Fibroblast of lung (primary cell): Measurements from ENCODE around the gene CUL3. TPM values are rescaled to one million over a fixed set of nuclear protein-coding genes. Genes with fewer than 3 reads are reported as not detected.

Experiments
- DNase-seq, 2 donors: peaks; one replicate each; pipeline versions ENCODE4 v3.0.0 to v3.0.0-alpha.2; 2010; ENCODE audit warnings: low read depth in 2 of 2
- H2AFZ ChIP-seq: 2 replicates; pipeline ENCODE4 v1.5.1; 2012; ENCODE audit warnings: low read length, control low read depth, inconsistent platforms
- H3K27ac ChIP-seq: 2 replicates; pipeline ENCODE4 v1.5.1; 2011; ENCODE audit warnings: low read length, control low read depth; ENCODE audit not compliant: insufficient read depth
- H3K27me3 ChIP-seq: 2 replicates; pipeline ENCODE4 v1.5.1; 2011; ENCODE audit warnings: mild to moderate bottlenecking, low read length; ENCODE audit not compliant: control insufficient read depth, insufficient read depth
- H3K36me3 ChIP-seq: 2 replicates; pipeline ENCODE4 v1.5.1; 2011; ENCODE audit warnings: low read length; ENCODE audit not compliant: control insufficient read depth, insufficient read depth
- H3K4me1 ChIP-seq: 2 replicates; pipeline ENCODE4 v1.5.1; 2011; ENCODE audit warnings: low read length; ENCODE audit not compliant: control insufficient read depth, insufficient read depth; ENCODE audit errors: extremely low read depth
- H3K4me2 ChIP-seq: 2 replicates; pipeline ENCODE4 v1.5.1; 2011; ENCODE audit warnings: low read length, control low read depth; ENCODE audit not compliant: insufficient read depth; ENCODE audit errors: extremely low read depth
- H3K4me3 ChIP-seq, 4 experiments: fragments of 200-600 bp in 1 of 4; sonication (generic) in 1 of 4; replicated peaks in 1 of 4; 2 replicates each; pipeline ENCODE4 v1.5.1; 2011 to 2016; ENCODE audit warnings: low read length in 4 of 4, low read depth in 3 of 4, mild to moderate bottlenecking in 3 of 4, control low read depth in 2 of 4, inconsistent platforms in 1 of 4, mixed read lengths in 1 of 4; ENCODE audit not compliant: insufficient read depth in 1 of 4; ENCODE audit errors: control extremely low read depth in 1 of 4
- H3K79me2 ChIP-seq: 2 replicates; pipeline ENCODE4 v1.5.1; 2012; ENCODE audit warnings: mild to moderate bottlenecking, low read length, inconsistent platforms; ENCODE audit not compliant: control insufficient read depth, insufficient read depth
- H3K9ac ChIP-seq: 2 replicates; pipeline ENCODE4 v1.5.1; 2011; ENCODE audit warnings: mild to moderate bottlenecking, low read length, control low read depth; ENCODE audit not compliant: insufficient read depth
- H3K9me3 ChIP-seq: 2 replicates; pipeline ENCODE4 v1.5.1; 2012; ENCODE audit warnings: low read depth, low read length; ENCODE audit not compliant: control insufficient read depth, insufficient read depth
- H4K20me1 ChIP-seq: 2 replicates; pipeline ENCODE4 v1.5.1; 2011; ENCODE audit warnings: low read length; ENCODE audit not compliant: control insufficient read depth, insufficient read depth; ENCODE audit errors: extremely low read depth
- CTCF ChIP-seq, 2 donors: IDR thresholded peaks in 1 of 2; conservative IDR thresholded peaks in 1 of 2; 1 replicate in 1 of 2; 2 replicates in 1 of 2; pipeline ENCODE4 v1.5.1; 2011 to 2012; ENCODE audit warnings: low read length in 2 of 2, control low read depth in 1 of 2, inconsistent platforms in 1 of 2, low read depth in 1 of 2, mild to moderate bottlenecking in 1 of 2
- EZH2 ChIP-seq: IDR thresholded peaks from 2 replicates; pipeline ENCODE4 v1.5.1; 2012; ENCODE audit warnings: low read length, control low read depth, mild to moderate bottlenecking; ENCODE audit errors: missing control alignments
- polyA plus RNA-seq, 2 donors: library from polyadenylated mRNA; depleted of rRNA in 1 of 2; stranded (reverse) in 1 of 2; unstranded in 1 of 2; fragments of >200 nt; gene quantifications; 2 replicates each; pipeline ENCODE4 v1.2.1, GENCODE V29; 2011 to 2012; ENCODE audit warnings: missing spikeins in 1 of 2
- total RNA-seq: library from RNA; depleted of rRNA; stranded (reverse); fragments of >200 nt; gene quantifications from 2 replicates; pipeline ENCODE4 v1.2.1, GENCODE V29; 2014

The CUL3 gene
- total and polyA plus RNA-seq, 2 donors (not counting 1 experiment from before 2014, with no cell fraction given) = 65.3 to 69.7 TPM

- Histone ChIP-seq H3K4me2 (no peak overlapping the region), H2AFZ (no peak overlapping the region), H3K27ac (no peak overlapping the region), H3K4me1 (no peaks in the 10 kb centered on the region), H3K9ac (no peak overlapping the region), H3K9me3 (no peaks in the 10 kb centered on the region), H3K36me3 (no peaks in the 10 kb centered on the region), H3K79me2 (peaks cover 52% of the 10 kb centered on the region), H3K27me3 (no peaks in the 10 kb centered on the region), H3K4me3 (no peak overlapping the region), H4K20me1 (no peaks in the 10 kb centered on the region)
- TF ChIP-seq EZH2 (no peak), CTCF (conservative IDR thresholded peaks at IDR 0.05 in 1 of 2, IDR thresholded peaks at IDR 0.05 in 1 of 2; ENCODE audit: low read depth in 1 of 2, low read length in 2 of 2) (no peak)
- no peak for DNase-seq
These were observed 52.7 kb downstream of the CUL3 start for GRCh38 chr2:224532441-224532840.

GRCh38 chr2:224528171-224528570, 57.0 kb downstream of the CUL3 start:
- no peak for DNase-seq
- Histone ChIP-seq H3K27ac (no peak overlapping the region), H3K9me3 (no peaks in the 10 kb centered on the region), H2AFZ (no peak overlapping the region), H3K36me3 (no peaks in the 10 kb centered on the region), H3K79me2 (peaks cover 66% of the 10 kb centered on the region), H3K9ac (no peak overlapping the region), H3K4me2 (no peak overlapping the region), H3K4me1 (peaks cover 2% of the 10 kb centered on the region), H3K4me3 (no peak overlapping the region), H3K27me3 (no peaks in the 10 kb centered on the region), H4K20me1 (no peaks in the 10 kb centered on the region)
- TF ChIP-seq EZH2 (no peak), CTCF (conservative IDR thresholded peaks at IDR 0.05 in 1 of 2, IDR thresholded peaks at IDR 0.05 in 1 of 2; ENCODE audit: low read depth in 1 of 2, low read length in 2 of 2) (no peak)

- no peaks in the 10 kb centered on the region for H3K9me3 ChIP-seq
- H3K9ac ChIP-seq = no peak overlapping the region
- H3K27ac ChIP-seq = no peak overlapping the region
- peak overlapping the region; percentile 20 for H3K4me2 ChIP-seq
- peaks cover 71% of the 10 kb centered on the region for H3K79me2 ChIP-seq
- no peaks in the 10 kb centered on the region for H3K36me3 ChIP-seq
- no peaks in the 10 kb centered on the region for H4K20me1 ChIP-seq
- DNase-seq = no peak
- H3K27me3 ChIP-seq = no peaks in the 10 kb centered on the region
- no peak overlapping the region for H3K4me3 ChIP-seq
- peaks cover 3% of the 10 kb centered on the region for H3K4me1 ChIP-seq
- no peak overlapping the region for H2AFZ ChIP-seq
- TF ChIP-seq EZH2 (no peak), CTCF (conservative IDR thresholded peaks at IDR 0.05 in 1 of 2, IDR thresholded peaks at IDR 0.05 in 1 of 2; ENCODE audit: low read depth in 1 of 2, low read length in 2 of 2) (no peak)
These were observed 59.4 kb downstream of the CUL3 start for GRCh38 chr2:224525774-224526173.
